Caco-2 (cell line): ENCODE data around the gene SLC44A1. TPM values are rescaled to one million over a fixed set of nuclear protein-coding genes. Genes with fewer than 3 reads are reported as not detected.

ENCODE experiments used
- BruUV-seq: library from RNA; stranded (reverse); fragments of 400-500 nt; replicated peaks from 2 replicates; lab custom pipeline; 2021; lab: Mats Ljungman, UMichigan
- CTCF ChIA-PET: fragments of 300-600 bp; sonication (Branson Sonifier 250); formaldehyde crosslinking; loops from one replicate; lab custom pipeline; 2022; ENCODE audit warnings: antibody characterized with exemption; lab: Charles Lee
- POLR2A ChIA-PET: fragments of 300-600 bp; sonication (Branson Sonifier 250); formaldehyde crosslinking; loops from one replicate; lab custom pipeline; 2022; ENCODE audit warnings: antibody characterized with exemption; lab: Charles Lee
- DNase-seq, 2 experiments: peaks; one replicate each; pipeline versions ENCODE4 v3.0.0 to v3.0.0-alpha.2; 2020 to 2022
- H3K27me3 ChIP-seq: replicated peaks from 2 replicates; pipeline ENCODE4 v1.6.0; 2011; ENCODE audit warnings: low read length; ENCODE audit not compliant: control insufficient read depth, insufficient read depth
- H3K36me3 ChIP-seq: 2 replicates; pipeline ENCODE4 v1.5.1; 2011; ENCODE audit warnings: low read length; ENCODE audit not compliant: control insufficient read depth, insufficient read depth
- H3K4me1 ChIP-seq: fragments of 250-450 bp; sonication (Bioruptor Pico); 2 replicates; pipeline ENCODE4 v1.5.1; 2020; ENCODE audit warnings: mild to moderate bottlenecking
- H3K4me3 ChIP-seq: 2 replicates; pipeline ENCODE4 v1.5.1; 2011; ENCODE audit warnings: low read depth, mild to moderate bottlenecking, control low read depth, low read length
- H3K9me3 ChIP-seq: fragments of 250-450 bp; sonication (Bioruptor Pico); 2 replicates; pipeline ENCODE4 v1.5.1; 2020; ENCODE audit warnings: mild to moderate bottlenecking, moderate library complexity
- H3K27ac Mint-ChIP-seq: one replicate; pipeline ENCODE4 v1.8.0; 2022; ENCODE audit warnings: mixed read lengths; ENCODE audit not compliant: unreplicated experiment
- H3K27me3 Mint-ChIP-seq: one replicate; pipeline ENCODE4 v1.8.0; 2022; ENCODE audit warnings: mixed read lengths; ENCODE audit not compliant: insufficient read depth, unreplicated experiment
- H3K36me3 Mint-ChIP-seq: one replicate; pipeline ENCODE4 v1.8.0; 2022; ENCODE audit warnings: mild to moderate bottlenecking, mixed read lengths; ENCODE audit not compliant: insufficient read depth, unreplicated experiment
- H3K4me1 Mint-ChIP-seq: one replicate; pipeline ENCODE4 v1.8.0; 2022; ENCODE audit warnings: low read depth, mixed read lengths; ENCODE audit not compliant: unreplicated experiment
- H3K4me3 Mint-ChIP-seq: one replicate; pipeline ENCODE4 v1.8.0; 2022; ENCODE audit warnings: mild to moderate bottlenecking, moderate library complexity, mixed read lengths; ENCODE audit not compliant: unreplicated experiment
- H3K9me3 Mint-ChIP-seq: one replicate; pipeline ENCODE4 v1.8.0; 2022; ENCODE audit warnings: mixed read lengths; ENCODE audit not compliant: unreplicated experiment
- intact Hi-C: fragments of 100-400 bp; cut with micrococcal nuclease; formaldehyde crosslinking; loops from one replicate; pipeline ENCODE4 v1.10.0; 2022; ENCODE audit not compliant: unreplicated experiment
- total RNA-seq: library from RNA; stranded (reverse); gene quantifications from 2 replicates; pipeline ENCODE4 v1.2.3, GENCODE V29; 2022
- TF ChIP-seq, protein P1 (sequence below), 2 experiments: fragments of 200-600 bp in 1 of 2; IDR thresholded peaks; 1 replicate in 1 of 2; 2 replicates in 1 of 2; pipeline versions ENCODE4 v1.5.1 to v1.8.0; 2011 to 2022; ENCODE audit warnings: antibody characterized with exemption in 1 of 2, control low read depth in 1 of 2, inconsistent platforms in 1 of 2, low read depth in 1 of 2, low read length in 1 of 2, mild to moderate bottlenecking in 1 of 2, moderate library complexity in 1 of 2; ENCODE audit not compliant: insufficient read depth in 1 of 2, severe bottlenecking in 1 of 2, unreplicated experiment in 1 of 2

The SLC44A1 gene
- total RNA-seq, 1 experiment from 2014 or later: 45.8 TPM

DNA sequence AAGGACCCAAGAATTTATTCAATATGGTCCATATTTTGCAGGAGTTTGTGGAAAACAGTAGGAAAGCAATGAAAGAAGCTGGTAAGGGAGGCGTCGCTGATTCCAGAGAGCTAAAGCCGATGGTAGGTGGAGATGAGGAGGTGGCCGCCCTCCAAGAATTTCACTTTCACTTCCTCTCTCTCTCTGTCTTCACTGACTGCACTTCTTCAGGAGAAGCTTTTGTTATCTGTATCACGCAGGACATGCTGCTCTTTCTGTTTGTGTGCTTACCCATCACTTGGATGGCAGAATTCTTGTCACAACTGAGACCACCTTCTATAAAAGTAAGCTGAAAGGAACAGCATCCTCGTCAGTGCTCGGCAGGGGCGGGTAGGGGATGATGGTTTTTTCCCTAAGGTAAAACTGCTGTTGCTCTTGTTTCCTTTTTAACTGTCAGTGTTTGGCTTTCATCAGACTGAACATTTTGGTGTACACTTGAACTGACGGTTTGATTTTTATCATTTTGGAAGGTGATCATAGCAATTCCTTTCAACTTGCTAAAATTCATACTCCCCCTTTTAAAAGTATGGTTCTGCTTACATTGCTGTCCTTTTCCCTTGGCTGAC lies 141.0 kb downstream of the SLC44A1 start:
- Mint-ChIP-seq H3K9me3 (no peaks in the 10 kb centered on the region), H3K27me3 (no peaks in the 10 kb centered on the region), H3K4me3 (no peak overlapping the region), H3K36me3 (peaks cover 20% of the 10 kb centered on the region), H3K27ac (no peak overlapping the region), H3K4me1 (no peaks in the 10 kb centered on the region)
- H3K36me3 ChIP-seq: no peaks in the 10 kb centered on the region; the same call in 1 of the 2 replicates
- BruUV-seq: no TSS peak
- intact Hi-C loops: no loop called here
- H3K27me3 ChIP-seq: no peaks in the 10 kb centered on the region
- ChIA-PET POLR2A (no interaction called here), CTCF (no interaction called here)
- H3K9me3 ChIP-seq: no peaks in the 10 kb centered on the region
- H3K4me3 ChIP-seq: no peak overlapping the region
- H3K4me1 ChIP-seq: no peaks in the 10 kb centered on the region
- DNase-seq: no peak
- TF ChIP-seq, protein P1, sequence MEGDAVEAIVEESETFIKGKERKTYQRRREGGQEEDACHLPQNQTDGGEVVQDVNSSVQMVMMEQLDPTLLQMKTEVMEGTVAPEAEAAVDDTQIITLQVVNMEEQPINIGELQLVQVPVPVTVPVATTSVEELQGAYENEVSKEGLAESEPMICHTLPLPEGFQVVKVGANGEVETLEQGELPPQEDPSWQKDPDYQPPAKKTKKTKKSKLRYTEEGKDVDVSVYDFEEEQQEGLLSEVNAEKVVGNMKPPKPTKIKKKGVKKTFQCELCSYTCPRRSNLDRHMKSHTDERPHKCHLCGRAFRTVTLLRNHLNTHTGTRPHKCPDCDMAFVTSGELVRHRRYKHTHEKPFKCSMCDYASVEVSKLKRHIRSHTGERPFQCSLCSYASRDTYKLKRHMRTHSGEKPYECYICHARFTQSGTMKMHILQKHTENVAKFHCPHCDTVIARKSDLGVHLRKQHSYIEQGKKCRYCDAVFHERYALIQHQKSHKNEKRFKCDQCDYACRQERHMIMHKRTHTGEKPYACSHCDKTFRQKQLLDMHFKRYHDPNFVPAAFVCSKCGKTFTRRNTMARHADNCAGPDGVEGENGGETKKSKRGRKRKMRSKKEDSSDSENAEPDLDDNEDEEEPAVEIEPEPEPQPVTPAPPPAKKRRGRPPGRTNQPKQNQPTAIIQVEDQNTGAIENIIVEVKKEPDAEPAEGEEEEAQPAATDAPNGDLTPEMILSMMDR (IDR thresholded peaks at IDR 0.05; ENCODE audit: insufficient read depth in 1 of 2, low read depth in 1 of 2, low read length in 1 of 2, severe bottlenecking in 1 of 2, unreplicated experiment in 1 of 2): no peak

DNA sequence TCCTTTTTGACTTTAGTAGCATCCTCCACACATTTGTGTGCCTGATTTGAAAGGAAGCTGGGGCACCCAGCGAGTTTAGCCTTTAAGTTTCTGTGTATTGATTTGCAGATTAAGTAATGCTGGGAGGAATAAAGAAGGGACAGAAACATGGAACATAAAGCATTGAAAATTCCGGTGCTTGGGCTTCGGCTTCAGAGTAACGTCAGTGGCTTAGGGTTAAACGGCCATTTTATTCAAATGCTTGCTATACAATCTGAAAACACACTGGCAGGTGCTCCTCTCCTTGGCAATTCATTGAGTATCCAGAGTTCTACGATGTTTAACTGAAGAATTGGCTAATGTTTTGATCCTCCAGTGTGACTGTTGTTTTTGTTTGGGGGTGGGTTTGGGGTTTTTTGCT lies 145.3 kb downstream of the SLC44A1 start:
- Histone ChIP-seq H3K4me3 (no peak overlapping the region), H3K4me1 (no peaks in the 10 kb centered on the region), H3K27me3 (no peaks in the 10 kb centered on the region), H3K36me3 (no peaks in the 10 kb centered on the region; the same call in 1 of the 2 replicates), H3K9me3 (no peaks in the 10 kb centered on the region)
- Mint-ChIP-seq H3K27ac (no peak overlapping the region), H3K36me3 (peaks cover 11% of the 10 kb centered on the region), H3K27me3 (no peaks in the 10 kb centered on the region), H3K9me3 (no peaks in the 10 kb centered on the region), H3K4me1 (no peaks in the 10 kb centered on the region), H3K4me3 (no peak overlapping the region)
- BruUV-seq: no TSS peak
- POLR2A ChIA-PET: no interaction called here
- CTCF ChIA-PET: no interaction called here
- intact Hi-C loops: no loop called here
- DNase-seq: no peak
- TF ChIP-seq, protein P1 (IDR thresholded peaks at IDR 0.05; ENCODE audit: insufficient read depth in 1 of 2, low read depth in 1 of 2, low read length in 1 of 2, severe bottlenecking in 1 of 2, unreplicated experiment in 1 of 2): no peak

DNA sequence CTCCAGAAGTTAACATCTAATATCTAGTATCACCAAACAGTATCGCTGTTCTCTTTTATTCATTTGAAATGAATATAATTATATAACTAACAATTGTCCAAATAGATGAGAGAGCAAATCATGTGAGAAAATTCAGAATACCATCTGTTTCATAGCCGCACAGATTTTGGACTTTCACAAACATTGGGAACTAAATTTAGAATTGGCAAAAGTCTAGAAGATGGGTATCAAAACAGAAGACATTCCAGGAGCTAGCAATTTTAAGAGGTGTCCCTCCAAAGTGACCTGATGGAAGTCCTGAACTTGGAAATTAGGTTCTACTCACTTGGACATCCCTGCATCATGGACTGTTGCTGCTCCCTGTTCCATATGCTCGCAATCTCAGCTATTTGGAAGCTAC lies 146.4 kb downstream of the SLC44A1 start:
- no peak for DNase-seq
- Mint-ChIP-seq H3K27me3 (no peaks in the 10 kb centered on the region), H3K4me3 (no peak overlapping the region), H3K27ac (no peak overlapping the region), H3K36me3 (peaks cover 5% of the 10 kb centered on the region), H3K4me1 (no peaks in the 10 kb centered on the region), H3K9me3 (no peaks in the 10 kb centered on the region)
- H3K36me3 ChIP-seq: no peaks in the 10 kb centered on the region; the same call in 1 of the 2 replicates
- ChIA-PET CTCF (interaction anchor here (1.4 kb wide), 1 partner anchor 146 kb away, joined by 4 read pairs; the partner anchor contains the start of gene SLC44A1), POLR2A (no interaction called here)
- no peaks in the 10 kb centered on the region for H3K27me3 ChIP-seq
- H3K4me1 ChIP-seq: no peaks in the 10 kb centered on the region
- intact Hi-C loops: no loop called here
- BruUV-seq: TSS peak; percentile 33
- TF ChIP-seq, protein P1 (IDR thresholded peaks at IDR 0.05; ENCODE audit: insufficient read depth in 1 of 2, low read depth in 1 of 2, low read length in 1 of 2, severe bottlenecking in 1 of 2, unreplicated experiment in 1 of 2): no peak
- H3K9me3 ChIP-seq: no peaks in the 10 kb centered on the region
- H3K4me3 ChIP-seq: no peak overlapping the region
